NCI-H446 treated with DMSO at 0.1 percent for 48 hours (cell line): ENCODE results near the gene FAM120B.

Experiments used
- DNase-seq: peaks from one replicate; lab custom pipeline; 2025; lab: John Stamatoyannopoulos, UW

The FAM120B gene

GRCh38 chr6:170286246-170286933 is 20.2 kb upstream of the FAM120B start:
- DNase-seq: no peak

GRCh38 chr6:170286934-170287265 is 19.7 kb upstream of the FAM120B start:
- no peak for DNase-seq

- no peak for DNase-seq
Measured at GRCh38 chr6:170287371-170287876, 19.1 kb upstream of the FAM120B start.

GRCh38 chr6:170288091-170288631 is 18.4 kb upstream of the FAM120B start:
- DNase-seq: no peak

- DNase-seq: no peak
Measured at GRCh38 chr6:170288852-170289179, 17.7 kb upstream of the FAM120B start.

GRCh38 chr6:170289180-170289931 is 17.2 kb upstream of the FAM120B start:
- no peak for DNase-seq

GRCh38 chr6:170289951-170290295 is 16.6 kb upstream of the FAM120B start:
- no peak for DNase-seq

- no peak for DNase-seq
Measured at GRCh38 chr6:170290296-170291128, 16.0 kb upstream of the FAM120B start, which contains the start of gene DLL1. Gene DLL1 (minus strand): TSS chr6:170291078. CDS start chr6:170290139, 939 bp downstream.

- no peak for DNase-seq
Measured at GRCh38 chr6:170291271-170292110, 15.1 kb upstream of the FAM120B start.

GRCh38 chr6:170292111-170292406 is 14.5 kb upstream of the FAM120B start:
- DNase-seq: no peak

GRCh38 chr6:170292407-170293158 is 14.0 kb upstream of the FAM120B start:
- DNase-seq: no peak

GRCh38 chr6:170293341-170294231 is 13.0 kb upstream of the FAM120B start:
- DNase-seq: no peak

- no peak for DNase-seq
Measured at GRCh38 chr6:170294298-170294730, 12.2 kb upstream of the FAM120B start.

GRCh38 chr6:170294813-170295509 is 11.6 kb upstream of the FAM120B start:
- DNase-seq: no peak

- DNase-seq: no peak
Measured at GRCh38 chr6:170295510-170296422, 10.8 kb upstream of the FAM120B start.

- no peak for DNase-seq
Measured at GRCh38 chr6:170296423-170296745, 10.2 kb upstream of the FAM120B start.

GRCh38 chr6:170296746-170297575 is 9.6 kb upstream of the FAM120B start:
- no peak for DNase-seq
